ENCODE data around the gene GNG11.

Gene GNG11

DNA sequence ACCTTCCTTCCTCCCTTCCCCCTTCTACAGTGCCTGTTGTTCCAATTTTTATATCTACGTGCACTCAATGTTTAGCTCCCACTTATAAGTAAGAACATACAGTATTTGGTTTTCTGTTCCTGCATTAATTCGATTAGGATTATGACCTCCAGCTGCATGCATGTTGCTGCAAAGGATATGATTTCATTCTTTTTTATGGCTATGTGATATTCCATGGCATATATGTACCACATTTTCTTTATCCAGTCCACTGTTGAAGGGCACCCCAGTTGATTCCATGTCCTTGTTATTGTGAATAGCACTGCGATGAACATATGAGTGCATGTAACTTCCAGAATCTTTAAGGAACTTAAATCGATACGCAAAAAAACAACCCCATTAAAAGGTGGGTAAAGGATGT lies 42.7 kb downstream of the GNG11 start:
- DNase-seq (ENCODE audit: low spot score), result no peak
- no peak for TF ChIP-seq CTCF (IDR thresholded peaks at IDR 0.05)
- H3K27ac ChIP-seq, result no peak overlapping the region
- H3K4me3 ChIP-seq, result no peak overlapping the region

- no peak for TF ChIP-seq CTCF (IDR thresholded peaks at IDR 0.05)
- H3K27ac ChIP-seq, result no peak overlapping the region
- H3K4me3 ChIP-seq, result no peak overlapping the region
- no peak for DNase-seq (ENCODE audit: low spot score)
These were observed 43.3 kb downstream of the GNG11 start for GRCh38 chr7:93964813-93965212.

GRCh38 chr7:93968911-93969620 lies 47.5 kb downstream of the GNG11 start:
- DNase-seq (ENCODE audit: low spot score), result no peak
- Histone ChIP-seq H3K4me3 (no peak overlapping the region), H3K27ac (no peak overlapping the region)
- TF ChIP-seq CTCF (IDR thresholded peaks at IDR 0.05), result no peak

DNA sequence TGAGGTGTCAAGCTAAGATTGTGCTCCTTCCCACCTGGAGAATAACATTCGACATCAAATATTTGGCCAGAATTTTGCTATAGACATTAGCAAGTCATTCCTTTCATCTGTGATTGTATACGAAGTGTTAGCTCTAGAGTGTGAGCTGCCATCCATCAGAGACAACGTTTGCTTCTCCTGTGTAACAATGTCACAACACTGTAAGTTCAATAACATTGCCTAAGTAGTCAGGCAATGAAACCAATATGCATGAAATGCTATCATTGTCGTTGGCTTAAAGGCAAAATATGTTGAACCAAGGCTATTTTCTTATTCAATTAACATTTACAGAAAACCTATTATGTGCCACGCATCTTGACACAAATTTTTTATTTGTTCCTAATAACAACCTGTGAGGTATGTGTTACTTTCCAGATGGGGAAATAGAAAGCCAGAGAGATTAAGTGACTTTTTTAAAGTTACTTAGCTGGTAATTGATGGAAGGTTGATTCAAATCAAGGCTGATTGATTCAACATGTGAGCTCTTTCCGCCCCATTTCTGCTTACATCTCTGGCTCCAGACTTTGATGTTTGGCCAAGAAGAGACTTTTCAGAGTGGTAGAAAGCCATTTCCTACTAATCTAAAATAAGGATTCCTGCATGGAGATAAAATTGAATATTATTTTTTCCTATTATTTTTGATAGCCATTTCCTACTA lies 50.6 kb downstream of the GNG11 start:
- Histone ChIP-seq H3K4me3 (no peak overlapping the region), H3K27ac (no peak overlapping the region)
- DNase-seq (ENCODE audit: low spot score), result no peak
- no peak for TF ChIP-seq CTCF (IDR thresholded peaks at IDR 0.05)

DNA sequence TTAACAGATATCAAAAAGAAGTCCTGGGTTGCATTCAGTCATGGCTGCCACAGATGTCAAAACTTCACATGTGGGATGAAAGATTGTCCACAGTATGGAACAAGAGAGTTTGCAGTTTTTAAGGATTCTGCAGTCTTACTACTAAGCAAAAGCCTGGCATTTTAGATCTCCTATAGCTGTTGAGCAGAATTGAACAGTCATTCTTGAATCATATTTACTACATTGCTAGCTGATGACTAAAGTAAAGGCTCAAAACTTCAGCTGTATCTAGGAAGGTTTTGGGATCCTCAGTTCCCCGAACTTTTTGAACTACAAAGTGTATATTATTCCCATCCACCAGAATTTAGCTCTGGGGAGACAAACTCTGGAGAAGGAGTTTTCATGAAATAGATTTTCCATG lies 51.6 kb downstream of the GNG11 start:
- Histone ChIP-seq H3K27ac (no peak overlapping the region), H3K4me3 (no peak overlapping the region)
- no peak for DNase-seq (ENCODE audit: low spot score)
- no peak for TF ChIP-seq CTCF (IDR thresholded peaks at IDR 0.05)

- no peak for TF ChIP-seq CTCF (IDR thresholded peaks at IDR 0.05)
- Histone ChIP-seq H3K4me3 (no peak overlapping the region), H3K27ac (no peak overlapping the region)
- no peak for DNase-seq (ENCODE audit: low spot score)
These were observed 55.8 kb downstream of the GNG11 start for GRCh38 chr7:93977211-93977950.
